ENCODE data around the gene RXFP2.

RXFP2 gene

GRCh38 chr13:31769575-31769974, 30.2 kb downstream of the RXFP2 start:
- Mint-ChIP-seq H3K4me1 (peaks cover 6% of the 10 kb centered on the region), H3K4me3 (no peak overlapping the region), H3K9me3 (no peaks in the 10 kb centered on the region), H3K27me3 (ENCODE audit: low read depth) (no peaks in the 10 kb centered on the region), H3K36me3 (ENCODE audit: low read depth) (no peaks in the 10 kb centered on the region), H3K27ac (no peak overlapping the region)
- TF ChIP-seq CTCF (IDR thresholded peaks at IDR 0.05; ENCODE audit: unreplicated experiment in 3 of 3), result no peak

DNA sequence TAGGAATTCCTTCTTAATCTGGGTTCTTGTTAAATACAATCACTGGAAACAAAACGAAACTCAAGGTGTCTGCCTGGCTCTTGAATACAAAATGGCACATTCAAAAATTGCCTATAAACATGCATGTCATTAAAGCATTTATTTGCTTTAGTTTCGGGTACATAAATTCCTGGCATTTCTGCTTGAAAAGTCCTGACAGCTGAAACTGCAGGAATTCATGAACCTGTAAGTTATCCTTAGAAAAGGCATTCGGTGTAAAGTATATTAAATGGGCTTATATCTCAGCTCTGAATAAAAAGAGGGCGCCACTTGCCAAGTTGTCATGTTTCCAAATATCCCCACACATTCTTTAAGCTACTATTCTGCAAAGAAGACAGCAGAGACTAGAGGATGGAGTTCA, 32.9 kb downstream of the RXFP2 start:
- no peaks in the 10 kb centered on the region for H3K27me3 Mint-ChIP-seq (ENCODE audit: low read depth)
- no peaks in the 10 kb centered on the region for H3K9me3 Mint-ChIP-seq
- H3K36me3 Mint-ChIP-seq (ENCODE audit: low read depth), result no peaks in the 10 kb centered on the region
- TF ChIP-seq CTCF (IDR thresholded peaks at IDR 0.05; ENCODE audit: unreplicated experiment in 3 of 3), result no peak
- peak overlapping the region in 1 of 3 experiments; percentile 12 for H3K27ac Mint-ChIP-seq
- peaks cover 6% of the 10 kb centered on the region for H3K4me1 Mint-ChIP-seq
- H3K4me3 Mint-ChIP-seq, result no peak overlapping the region

DNA sequence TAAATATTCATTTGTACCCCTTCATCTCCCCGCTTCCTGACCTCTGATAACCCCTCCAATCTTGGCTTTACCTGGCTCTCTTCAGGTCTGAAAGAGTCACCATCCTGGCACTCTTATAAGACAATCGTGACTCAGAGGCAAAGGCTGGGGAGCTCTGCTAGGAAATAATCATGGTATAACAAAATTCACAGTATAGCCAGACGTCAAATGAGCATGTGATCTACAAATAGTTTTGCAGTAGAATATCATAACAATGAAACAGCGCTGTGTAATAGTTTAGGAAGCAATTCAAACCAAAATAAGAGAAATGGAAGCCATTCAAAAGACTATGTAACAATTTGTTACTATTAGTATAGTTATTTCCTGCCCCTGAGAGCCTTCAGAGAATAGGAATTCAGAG, 34.2 kb downstream of the RXFP2 start:
- H3K27ac Mint-ChIP-seq, result no peak overlapping the region
- no peaks in the 10 kb centered on the region for H3K36me3 Mint-ChIP-seq (ENCODE audit: low read depth)
- H3K27me3 Mint-ChIP-seq (ENCODE audit: low read depth), result no peaks in the 10 kb centered on the region

DNA sequence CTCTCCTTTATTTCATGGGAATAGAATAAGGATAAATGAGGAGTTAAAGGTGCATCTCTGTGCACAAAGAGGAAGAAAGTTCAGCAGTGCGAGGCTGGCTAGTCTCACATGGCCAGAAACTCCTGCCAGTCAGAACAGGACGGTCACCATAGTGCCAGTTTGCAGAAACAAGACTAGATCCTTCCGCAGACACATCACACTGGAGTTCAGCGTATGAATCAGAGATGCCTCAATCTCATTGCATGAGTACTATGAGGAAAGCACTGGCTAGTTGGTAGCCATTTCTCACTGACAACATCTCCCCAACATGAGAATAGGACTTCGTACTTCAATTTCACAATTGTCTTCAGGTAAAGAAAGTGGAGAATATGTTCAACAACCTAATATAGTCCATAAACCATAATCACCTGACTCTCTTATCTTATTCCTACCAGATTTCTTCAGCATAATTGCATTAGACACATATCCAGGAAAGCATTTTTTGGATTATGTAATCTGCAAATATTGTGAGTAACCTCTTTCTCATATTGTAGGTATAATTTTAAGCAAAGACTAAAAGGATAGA, 34.9 kb downstream of the RXFP2 start:
- H3K9me3 Mint-ChIP-seq, result no peaks in the 10 kb centered on the region
- no peaks in the 10 kb centered on the region for H3K27me3 Mint-ChIP-seq (ENCODE audit: low read depth)
- H3K27ac Mint-ChIP-seq, result no peak overlapping the region
- no peaks in the 10 kb centered on the region for H3K36me3 Mint-ChIP-seq (ENCODE audit: low read depth)
- H3K4me1 Mint-ChIP-seq, result peaks cover 6% of the 10 kb centered on the region
- H3K4me3 Mint-ChIP-seq, result no peak overlapping the region
- TF ChIP-seq CTCF (IDR thresholded peaks at IDR 0.05; ENCODE audit: unreplicated experiment in 3 of 3), result no peak

More for the DNA sequence above, 34.2 kb downstream of the RXFP2 start:
- no peak overlapping the region for H3K4me3 Mint-ChIP-seq
- no peak for TF ChIP-seq CTCF (IDR thresholded peaks at IDR 0.05; ENCODE audit: unreplicated experiment in 3 of 3)
- H3K9me3 Mint-ChIP-seq, result no peaks in the 10 kb centered on the region
- peaks cover 6% of the 10 kb centered on the region for H3K4me1 Mint-ChIP-seq

GRCh38 chr13:31775148-31775547, 35.8 kb downstream of the RXFP2 start:
- TF ChIP-seq CTCF (IDR thresholded peaks at IDR 0.05; ENCODE audit: unreplicated experiment in 3 of 3), result no peak
- Mint-ChIP-seq H3K4me1 (peaks cover 6% of the 10 kb centered on the region), H3K27me3 (ENCODE audit: low read depth) (no peaks in the 10 kb centered on the region), H3K36me3 (ENCODE audit: low read depth) (no peaks in the 10 kb centered on the region), H3K4me3 (no peak overlapping the region), H3K9me3 (no peaks in the 10 kb centered on the region), H3K27ac (no peak overlapping the region)

- no peak for TF ChIP-seq CTCF (IDR thresholded peaks at IDR 0.05; ENCODE audit: unreplicated experiment in 3 of 3)
- Mint-ChIP-seq H3K4me1 (peaks cover 6% of the 10 kb centered on the region), H3K27ac (no peak overlapping the region), H3K27me3 (ENCODE audit: low read depth) (no peaks in the 10 kb centered on the region), H3K36me3 (ENCODE audit: low read depth) (no peaks in the 10 kb centered on the region), H3K9me3 (no peaks in the 10 kb centered on the region), H3K4me3 (no peak overlapping the region)
These were observed 36.4 kb downstream of the RXFP2 start for GRCh38 chr13:31775686-31776085.
